ENCODE data around the gene VAV3. TPM values are rescaled to one million over a fixed set of nuclear protein-coding genes. Genes with fewer than 3 reads are reported as not detected.

The VAV3 gene
- total RNA-seq, 1 experiment from 2014 or later, result 38.2 TPM

DNA sequence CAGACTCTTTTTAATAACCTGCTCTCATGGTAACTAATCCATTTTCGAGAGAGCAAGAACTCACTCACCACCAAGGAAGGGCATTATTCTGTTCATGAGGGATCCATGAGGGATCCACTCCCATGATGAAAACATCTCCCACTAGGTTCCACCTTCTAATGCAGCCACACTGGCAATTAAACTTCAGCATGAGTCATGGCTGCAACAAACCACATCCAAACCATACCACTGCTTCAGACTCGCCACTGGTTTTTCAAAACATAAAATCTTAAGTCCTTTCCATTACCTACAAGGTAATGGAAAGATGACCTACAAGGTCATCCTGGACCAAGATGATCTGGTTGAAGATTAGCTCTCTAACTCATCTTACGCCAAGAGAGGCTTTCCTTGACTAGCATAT lies 405.1 kb downstream of the VAV3 start:
- TF ChIP-seq, protein P1, sequence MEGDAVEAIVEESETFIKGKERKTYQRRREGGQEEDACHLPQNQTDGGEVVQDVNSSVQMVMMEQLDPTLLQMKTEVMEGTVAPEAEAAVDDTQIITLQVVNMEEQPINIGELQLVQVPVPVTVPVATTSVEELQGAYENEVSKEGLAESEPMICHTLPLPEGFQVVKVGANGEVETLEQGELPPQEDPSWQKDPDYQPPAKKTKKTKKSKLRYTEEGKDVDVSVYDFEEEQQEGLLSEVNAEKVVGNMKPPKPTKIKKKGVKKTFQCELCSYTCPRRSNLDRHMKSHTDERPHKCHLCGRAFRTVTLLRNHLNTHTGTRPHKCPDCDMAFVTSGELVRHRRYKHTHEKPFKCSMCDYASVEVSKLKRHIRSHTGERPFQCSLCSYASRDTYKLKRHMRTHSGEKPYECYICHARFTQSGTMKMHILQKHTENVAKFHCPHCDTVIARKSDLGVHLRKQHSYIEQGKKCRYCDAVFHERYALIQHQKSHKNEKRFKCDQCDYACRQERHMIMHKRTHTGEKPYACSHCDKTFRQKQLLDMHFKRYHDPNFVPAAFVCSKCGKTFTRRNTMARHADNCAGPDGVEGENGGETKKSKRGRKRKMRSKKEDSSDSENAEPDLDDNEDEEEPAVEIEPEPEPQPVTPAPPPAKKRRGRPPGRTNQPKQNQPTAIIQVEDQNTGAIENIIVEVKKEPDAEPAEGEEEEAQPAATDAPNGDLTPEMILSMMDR (IDR thresholded peaks at IDR 0.05; ENCODE audit: unreplicated experiment), result no peak
- intact Hi-C loops (cut with micrococcal nuclease; ENCODE audit: unreplicated experiment), result no loop called here
- H3K27ac Mint-ChIP-seq (ENCODE audit: unreplicated experiment), result no peak overlapping the region
- H3K27me3 Mint-ChIP-seq (ENCODE audit: unreplicated experiment), result no peaks in the 10 kb centered on the region
- BruUV-seq (replicated peaks), result no TSS peak
- no peaks in the 10 kb centered on the region for H3K9me3 Mint-ChIP-seq (ENCODE audit: low read depth, unreplicated experiment)
- no peak for DNase-seq
- CTCF ChIA-PET, result no interaction called here
- no peaks in the 10 kb centered on the region for H3K4me1 Mint-ChIP-seq (ENCODE audit: low read depth, unreplicated experiment)
- H3K36me3 Mint-ChIP-seq (ENCODE audit: insufficient read depth, unreplicated experiment), result no peaks in the 10 kb centered on the region
- no peak overlapping the region for H3K4me3 Mint-ChIP-seq (ENCODE audit: low read depth, unreplicated experiment)

DNA sequence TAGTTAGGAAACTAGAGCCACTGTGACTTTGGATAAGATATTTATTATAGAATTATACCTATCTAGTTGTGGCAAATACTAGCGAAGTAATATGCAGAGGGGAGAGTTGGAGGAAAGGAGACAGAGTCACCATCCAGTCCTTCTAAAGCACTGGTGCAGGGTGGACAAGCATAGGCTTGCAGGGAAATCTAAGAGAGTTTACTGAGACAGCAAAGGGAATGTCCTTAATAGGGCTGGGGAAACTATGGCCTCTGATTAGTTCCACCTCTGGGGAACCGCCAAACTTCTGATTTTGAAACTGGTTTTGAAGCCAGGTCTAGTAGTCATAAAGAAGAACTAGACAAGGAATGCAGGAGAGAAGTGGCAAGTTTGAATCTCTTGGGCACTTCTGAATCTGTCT lies 407.9 kb downstream of the VAV3 start:
- CTCF ChIA-PET, result no interaction called here
- Mint-ChIP-seq H3K4me1 (ENCODE audit: low read depth, unreplicated experiment) (no peaks in the 10 kb centered on the region), H3K36me3 (ENCODE audit: insufficient read depth, unreplicated experiment) (no peaks in the 10 kb centered on the region), H3K9me3 (ENCODE audit: low read depth, unreplicated experiment) (no peaks in the 10 kb centered on the region), H3K27ac (ENCODE audit: unreplicated experiment) (no peak overlapping the region), H3K27me3 (ENCODE audit: unreplicated experiment) (no peaks in the 10 kb centered on the region), H3K4me3 (ENCODE audit: low read depth, unreplicated experiment) (no peak overlapping the region)
- intact Hi-C loops (cut with micrococcal nuclease; ENCODE audit: unreplicated experiment), result no loop called here
- TF ChIP-seq, protein P1 (IDR thresholded peaks at IDR 0.05; ENCODE audit: unreplicated experiment), result no peak
- DNase-seq, result no peak
- no TSS peak for BruUV-seq (replicated peaks)

DNA sequence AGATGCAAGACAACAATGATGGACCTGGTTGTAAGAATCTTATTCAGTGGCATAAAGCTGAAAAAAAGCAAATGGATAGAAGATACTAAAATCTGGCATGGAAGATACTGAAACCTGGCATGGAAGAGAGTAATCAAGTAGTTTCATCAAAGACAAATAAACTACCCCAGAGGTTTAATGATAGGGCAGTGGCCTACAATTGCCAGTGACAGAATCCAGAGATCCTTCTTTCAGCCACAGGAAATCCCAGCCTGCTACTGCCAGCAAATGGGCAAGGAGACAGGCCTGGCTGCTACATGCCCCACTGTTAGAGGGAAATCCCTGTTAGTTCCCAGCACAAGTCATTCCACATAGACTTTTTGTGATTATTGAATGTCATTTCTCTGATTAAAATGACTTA lies 409.4 kb downstream of the VAV3 start:
- no TSS peak for BruUV-seq (replicated peaks)
- Mint-ChIP-seq H3K36me3 (ENCODE audit: insufficient read depth, unreplicated experiment) (no peaks in the 10 kb centered on the region), H3K27me3 (ENCODE audit: unreplicated experiment) (no peaks in the 10 kb centered on the region), H3K4me1 (ENCODE audit: low read depth, unreplicated experiment) (no peaks in the 10 kb centered on the region), H3K4me3 (ENCODE audit: low read depth, unreplicated experiment) (no peak overlapping the region), H3K27ac (ENCODE audit: unreplicated experiment) (no peak overlapping the region), H3K9me3 (ENCODE audit: low read depth, unreplicated experiment) (no peaks in the 10 kb centered on the region)
- TF ChIP-seq, protein P1 (IDR thresholded peaks at IDR 0.05; ENCODE audit: unreplicated experiment), result no peak
- intact Hi-C loops (cut with micrococcal nuclease; ENCODE audit: unreplicated experiment), result no loop called here
- CTCF ChIA-PET, result no interaction called here
- DNase-seq, result no peak

GRCh38 chr1:107552781-107553180 lies 412.2 kb downstream of the VAV3 start:
- Mint-ChIP-seq H3K36me3 (ENCODE audit: insufficient read depth, unreplicated experiment) (no peaks in the 10 kb centered on the region), H3K4me1 (ENCODE audit: low read depth, unreplicated experiment) (no peaks in the 10 kb centered on the region), H3K27ac (ENCODE audit: unreplicated experiment) (no peak overlapping the region), H3K9me3 (ENCODE audit: low read depth, unreplicated experiment) (no peaks in the 10 kb centered on the region), H3K27me3 (ENCODE audit: unreplicated experiment) (no peaks in the 10 kb centered on the region), H3K4me3 (ENCODE audit: low read depth, unreplicated experiment) (no peak overlapping the region)
- TF ChIP-seq, protein P1 (IDR thresholded peaks at IDR 0.05; ENCODE audit: unreplicated experiment), result no peak
- intact Hi-C loops (cut with micrococcal nuclease; ENCODE audit: unreplicated experiment), result no loop called here
- DNase-seq, result no peak
- CTCF ChIA-PET, result no interaction called here
- no TSS peak for BruUV-seq (replicated peaks)

DNA sequence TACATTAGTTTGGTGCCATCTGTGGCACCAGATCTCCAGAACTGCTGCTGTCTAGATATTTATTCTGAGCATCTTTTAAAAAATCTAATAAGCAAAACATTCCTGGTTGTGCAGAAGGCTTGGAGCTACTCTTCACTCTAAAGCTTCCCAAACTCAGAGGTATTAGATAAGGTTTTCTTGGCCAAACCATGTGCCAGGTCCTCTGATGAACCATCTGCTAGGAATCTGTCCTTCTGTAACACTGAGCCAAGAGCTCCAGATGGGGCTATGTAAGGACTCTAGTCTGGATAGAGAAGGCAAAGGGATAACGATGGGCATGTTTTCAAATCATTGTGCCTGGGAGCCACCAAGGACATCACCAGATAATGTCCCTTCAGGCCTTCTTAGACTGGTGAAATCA lies 413.5 kb downstream of the VAV3 start:
- H3K27ac Mint-ChIP-seq (ENCODE audit: unreplicated experiment), result no peak overlapping the region
- CTCF ChIA-PET, result no interaction called here
- no TSS peak for BruUV-seq (replicated peaks)
- DNase-seq, result no peak
- no peak overlapping the region for H3K4me3 Mint-ChIP-seq (ENCODE audit: low read depth, unreplicated experiment)
- no peaks in the 10 kb centered on the region for H3K9me3 Mint-ChIP-seq (ENCODE audit: low read depth, unreplicated experiment)
- H3K36me3 Mint-ChIP-seq (ENCODE audit: insufficient read depth, unreplicated experiment), result no peaks in the 10 kb centered on the region
- H3K27me3 Mint-ChIP-seq (ENCODE audit: unreplicated experiment), result no peaks in the 10 kb centered on the region
- intact Hi-C loops (cut with micrococcal nuclease; ENCODE audit: unreplicated experiment), result no loop called here
- TF ChIP-seq, protein P1 (IDR thresholded peaks at IDR 0.05; ENCODE audit: unreplicated experiment), result no peak
- no peaks in the 10 kb centered on the region for H3K4me1 Mint-ChIP-seq (ENCODE audit: low read depth, unreplicated experiment)

Data from Calu3 (cell line).